ENCODE measurements around the gene RIC1. TPM values are rescaled to one million over a fixed set of nuclear protein-coding genes. Genes with fewer than 3 reads are reported as not detected.
"Not testable (repeated sequence)": the region's sequence is repeated elsewhere in the genome, so short reads cannot be mapped to it uniquely, and the experiment has no call there.

The RIC1 gene
- total RNA-seq, 2 donors from 2014 or later, result 9.2 to 10.9 TPM

DNA sequence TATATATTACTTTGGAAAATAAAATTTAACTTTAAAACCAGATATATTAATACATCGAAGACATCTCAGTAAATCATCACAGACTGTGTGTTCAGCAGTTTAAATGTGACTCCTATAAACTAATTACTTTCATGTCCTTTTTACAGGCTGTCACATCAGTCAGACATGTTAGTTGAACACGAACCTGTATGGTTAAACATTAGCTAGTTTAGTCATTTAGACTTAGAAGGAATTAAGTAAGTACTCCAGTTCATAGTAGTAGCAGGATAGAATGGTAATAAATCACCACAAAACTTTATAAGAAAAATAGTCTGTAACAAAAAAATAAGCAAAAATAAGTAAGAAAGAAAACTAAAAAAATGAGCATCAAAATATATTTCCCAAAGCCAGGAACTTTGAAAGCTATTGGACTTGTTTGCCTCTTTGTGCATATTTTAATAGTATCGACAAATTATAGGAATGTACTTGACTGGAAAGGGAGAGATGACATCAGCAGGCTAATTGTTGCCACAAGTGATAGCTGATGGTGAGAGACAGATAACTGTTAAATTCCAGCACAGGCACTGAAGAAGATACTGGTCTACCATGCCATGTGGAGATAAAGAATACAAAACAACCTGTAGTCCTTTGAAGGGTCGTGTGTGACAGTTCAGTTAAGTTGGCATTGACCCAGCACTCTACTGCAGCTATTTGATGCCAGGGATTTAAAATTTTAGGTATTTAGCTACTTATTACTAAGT, 83.9 kb downstream of the RIC1 start:
- DNase-seq (no peak), ATAC-seq (no peak)
- intact Hi-C loops (cut with DNase I), result no loop called here

DNA sequence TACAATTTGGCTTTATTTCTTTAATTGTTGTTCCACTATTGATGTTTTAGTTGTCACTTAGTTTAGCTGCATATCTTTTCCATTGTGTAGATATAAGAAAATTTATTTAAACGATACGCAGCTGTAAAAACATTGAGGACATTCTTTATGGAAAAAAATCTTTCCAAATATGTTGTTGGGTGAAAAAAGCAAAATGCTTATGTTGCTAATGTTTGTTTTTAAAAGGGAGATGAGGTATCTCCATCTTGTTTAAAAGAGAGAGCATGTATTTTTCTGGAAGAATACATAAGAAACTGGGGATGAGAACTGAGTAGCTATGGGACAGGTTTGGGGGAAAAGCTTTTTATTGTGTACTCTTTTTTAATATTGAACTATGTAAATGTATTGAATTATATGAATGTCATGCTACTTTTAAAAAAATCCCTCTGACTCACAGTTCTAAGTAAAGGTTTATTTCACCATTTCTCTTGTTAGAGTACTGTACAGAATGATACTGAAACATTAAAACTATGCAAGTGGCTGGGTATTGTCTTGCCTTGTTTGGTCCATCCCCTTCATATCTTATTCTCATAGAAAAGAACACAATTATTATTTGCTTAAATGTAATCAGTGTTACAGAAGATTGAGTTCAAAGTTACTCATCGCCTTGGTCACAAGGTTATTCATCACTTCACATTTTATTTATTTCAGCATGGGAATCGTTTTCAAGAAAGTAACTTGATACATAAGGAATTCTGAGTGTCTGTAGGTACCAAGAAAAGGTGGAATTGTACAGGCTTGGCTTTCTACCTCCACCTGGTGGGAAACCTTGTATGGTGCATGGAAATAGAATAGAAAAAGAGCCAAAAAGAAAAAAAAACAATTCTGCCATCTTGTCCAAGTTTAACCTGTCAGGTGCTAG, 85.8 kb downstream of the RIC1 start:
- DNase-seq (no peak), ATAC-seq (no peak)
- intact Hi-C loops (cut with DNase I), result no loop called here

GRCh38 chr9:5715548-5716127, 86.7 kb downstream of the RIC1 start:
- DNase-seq (no peak), ATAC-seq (no peak)
- intact Hi-C loops (cut with DNase I), result no loop called here

- ATAC-seq, result not testable (repeated sequence)
Measured at GRCh38 chr9:5717434-5717833, 88.5 kb downstream of the RIC1 start.

GRCh38 chr9:5718296-5719032, 89.6 kb downstream of the RIC1 start:
- no peak for DNase-seq
- intact Hi-C loops (cut with DNase I), result no loop called here
- no peak for ATAC-seq

More at GRCh38 chr9:5717434-5717833, 88.5 kb downstream of the RIC1 start:
- intact Hi-C loops (cut with DNase I); DNase-seq: not testable (repeated sequence)

DNA sequence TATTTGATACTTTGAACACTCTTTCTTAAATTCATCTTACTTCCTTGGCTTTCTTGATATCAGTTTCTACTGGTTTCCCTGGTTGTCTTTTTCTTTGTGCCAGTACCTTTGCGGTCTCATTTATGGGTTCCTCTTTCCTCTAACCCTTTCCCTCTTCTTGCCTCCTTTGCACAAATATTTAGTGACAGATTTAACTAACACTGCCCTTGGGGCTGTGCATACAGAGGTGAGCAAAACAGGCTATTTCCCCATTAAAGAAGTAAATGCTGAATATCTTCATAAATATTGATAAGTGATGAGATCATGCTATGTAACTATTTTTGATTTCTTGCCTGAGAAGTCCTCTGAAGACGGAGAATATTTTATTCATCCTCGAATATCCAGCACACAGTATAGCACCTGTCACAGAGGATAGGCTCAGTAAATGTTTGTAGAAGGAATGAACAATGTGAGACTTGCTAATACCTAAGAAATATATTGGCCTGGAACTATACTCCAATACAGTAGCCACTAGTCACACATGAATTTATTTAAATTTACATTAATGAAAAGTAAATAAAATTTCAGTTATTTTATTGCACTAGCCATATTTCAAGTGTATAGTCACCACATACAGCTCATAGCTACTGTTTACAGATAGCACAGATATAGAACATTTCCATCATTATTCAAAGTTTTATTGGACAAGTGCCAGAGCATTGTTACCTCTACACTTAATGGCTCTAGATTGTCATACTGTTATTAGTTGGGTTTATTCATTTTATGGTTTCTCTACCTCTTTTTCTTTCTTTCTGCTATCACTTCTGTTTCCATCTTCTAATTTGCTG, 90.4 kb downstream of the RIC1 start:
- intact Hi-C loops (cut with DNase I), result no loop called here
- ATAC-seq (no peak), DNase-seq (no peak)

GRCh38 chr9:5720151-5720550, 91.2 kb downstream of the RIC1 start:
- ATAC-seq (no peak), DNase-seq (no peak)
- intact Hi-C loops (cut with DNase I), result no loop called here

DNA sequence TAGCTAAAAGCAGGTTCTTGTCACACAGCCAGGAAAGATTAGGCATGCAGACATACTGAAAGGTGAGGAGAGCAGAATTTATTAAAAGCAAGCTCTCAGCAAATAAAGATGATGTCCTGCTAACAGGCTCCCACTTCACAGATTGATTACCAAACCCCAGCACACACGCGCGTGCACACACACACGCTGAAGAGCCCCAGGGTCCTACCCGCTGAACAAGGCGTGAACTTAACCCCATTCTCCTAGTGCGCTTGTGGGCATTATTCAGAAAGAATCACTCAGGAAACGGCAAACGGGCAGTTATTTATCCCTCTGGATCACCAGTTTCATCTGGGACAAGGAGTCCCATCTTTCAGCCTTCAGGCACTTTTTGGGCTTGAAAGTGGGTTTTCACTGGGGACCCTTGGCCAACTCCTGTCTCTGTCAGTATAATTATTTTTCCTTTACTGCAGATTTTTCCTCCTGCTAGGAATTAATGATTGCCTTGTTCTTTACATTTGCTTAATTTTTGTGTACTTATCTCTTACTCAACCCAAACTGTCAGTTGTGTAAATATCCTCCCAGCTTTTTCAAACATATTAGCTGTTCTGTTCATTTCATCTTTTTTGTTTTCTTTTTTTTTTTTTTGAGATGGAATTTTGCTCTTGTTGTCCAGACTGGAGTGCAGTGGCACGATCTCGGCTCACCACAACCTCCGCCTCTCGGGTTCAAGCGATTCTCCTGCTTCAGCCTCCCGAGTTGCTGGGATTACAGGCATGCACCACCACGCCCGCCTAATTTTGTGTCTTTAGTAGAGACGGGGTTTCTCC, 92.6 kb downstream of the RIC1 start:
- intact Hi-C loops (cut with DNase I), result no loop called here
- DNase-seq (no peak), ATAC-seq (no peak)

DNA sequence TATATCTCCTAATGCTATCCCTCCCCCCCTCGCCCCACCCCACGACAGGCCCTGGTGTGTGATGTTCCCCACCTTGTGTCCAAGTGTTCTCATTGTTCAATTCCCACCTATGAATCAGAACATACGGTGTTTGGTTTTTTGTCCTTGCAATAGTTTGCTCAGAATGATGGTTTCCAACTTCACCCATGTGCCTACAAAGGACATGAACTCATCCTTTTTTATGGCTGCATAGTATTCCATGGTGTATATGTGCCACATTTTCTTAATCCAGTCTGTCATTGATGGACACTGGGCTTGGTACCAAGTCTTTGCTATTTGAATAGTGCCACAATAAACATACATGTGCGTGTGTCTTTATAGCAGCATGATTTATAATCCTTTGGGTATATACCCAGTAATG, 93.8 kb downstream of the RIC1 start:
- intact Hi-C loops (cut with DNase I); DNase-seq; ATAC-seq: not testable (repeated sequence)

DNA sequence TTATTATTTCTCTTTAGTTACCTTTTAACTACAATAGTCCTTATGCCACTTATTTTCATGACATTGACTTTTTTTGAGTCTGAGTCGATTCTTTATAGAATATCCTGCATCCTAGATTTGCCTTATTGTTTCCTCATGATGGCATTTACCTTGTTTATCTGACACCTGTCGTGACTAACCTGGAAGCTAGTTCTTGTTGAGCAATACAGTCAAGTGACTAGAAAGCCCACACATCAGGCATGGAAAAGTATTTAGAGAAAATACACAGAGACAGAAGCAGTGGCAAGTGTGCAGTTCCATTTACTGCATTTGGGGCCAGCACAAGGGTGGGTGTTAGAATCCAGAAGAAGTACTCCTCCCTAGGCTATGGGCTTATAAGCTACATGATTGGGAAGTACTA, 106.2 kb downstream of the RIC1 start:
- intact Hi-C loops (cut with DNase I), result no loop called here

DNA sequence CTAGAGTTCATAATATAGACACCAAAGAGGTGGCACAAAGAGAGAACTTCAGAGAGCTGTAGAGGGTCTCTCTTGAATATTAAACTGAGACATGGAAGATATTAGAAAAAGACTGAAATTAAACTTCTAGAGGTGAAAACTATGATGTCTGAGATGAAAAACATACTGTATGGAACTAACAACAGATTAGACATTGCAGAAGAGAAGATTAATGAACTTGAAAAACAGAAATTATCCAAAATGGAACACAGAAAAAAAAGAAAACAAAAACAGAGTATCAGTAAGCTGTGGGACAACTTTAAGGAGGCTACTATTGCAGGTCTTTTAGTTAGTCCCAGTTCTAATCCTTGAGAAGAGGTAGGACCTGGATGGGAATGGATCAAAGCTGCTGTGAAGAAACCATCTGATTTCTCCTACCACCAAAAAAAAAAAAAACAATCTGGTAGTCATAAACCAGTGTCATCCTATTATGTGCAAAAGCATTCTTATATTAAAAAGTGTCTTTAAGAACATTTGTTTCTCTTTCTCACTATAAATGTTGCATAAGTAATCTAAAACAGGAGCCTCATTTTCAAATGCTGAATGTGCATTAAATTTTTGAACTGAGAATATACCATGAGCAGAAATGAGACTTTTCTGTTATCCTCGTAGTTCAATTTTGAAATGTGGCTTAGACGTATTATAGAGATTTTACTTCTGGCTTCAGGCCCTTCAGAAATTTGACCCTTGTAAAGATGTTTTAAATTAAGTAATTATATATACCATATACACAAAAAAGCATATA, 107.8 kb downstream of the RIC1 start:
- intact Hi-C loops (cut with DNase I), result no loop called here
- no peak for ATAC-seq
- no peak for DNase-seq

More for the DNA sequence above, 106.2 kb downstream of the RIC1 start:
- ATAC-seq (no peak), DNase-seq (no peak)

- DNase-seq, result no peak
- ATAC-seq, result no peak
- intact Hi-C loops (cut with DNase I), result no loop called here
Measured at GRCh38 chr9:5743109-5743508, 114.2 kb downstream of the RIC1 start.

- ATAC-seq, result no peak
- DNase-seq, result no peak
- intact Hi-C loops (cut with DNase I), result no loop called here
Measured at GRCh38 chr9:5748438-5748837, 119.5 kb downstream of the RIC1 start.

- ATAC-seq, result no peak
Measured at GRCh38 chr9:5749306-5749705, 120.4 kb downstream of the RIC1 start.

GRCh38 chr9:5750569-5750968, 121.7 kb downstream of the RIC1 start:
- ATAC-seq, result no peak
- intact Hi-C loops (cut with DNase I), result no loop called here
- DNase-seq, result no peak

More at GRCh38 chr9:5749306-5749705, 120.4 kb downstream of the RIC1 start:
- DNase-seq, result no peak
- intact Hi-C loops (cut with DNase I), result no loop called here

- no peak for DNase-seq
- intact Hi-C loops (cut with DNase I), result no loop called here
- no peak for ATAC-seq
Measured at GRCh38 chr9:5756633-5757032, 127.7 kb downstream of the RIC1 start.

- DNase-seq, result no peak
- intact Hi-C loops (cut with DNase I), result no loop called here
- no peak for ATAC-seq
Measured at GRCh38 chr9:5760338-5760737, 131.4 kb downstream of the RIC1 start.

Data from left cardiac atrium (tissue), 4 donors.